K562 (cell line): ENCODE data around the gene KNDC1. TPM values are rescaled to one million over a fixed set of nuclear protein-coding genes. Genes with fewer than 3 reads are reported as not detected.

Experiments used
- ATAC-seq: fragments of 200-7000 bp; cut with Tn5 transposase; 3 replicates; pipeline ENCODE4 v1.9.1; 2020; ENCODE audit warnings: moderate library complexity
- BruUV-seq: library from RNA; stranded (reverse); fragments of 400-500 nt; replicated peaks from 2 replicates; lab custom pipeline; 2021; lab: Mats Ljungman, UMichigan
- CTCF ChIA-PET: fragments of 300-600 bp; formaldehyde crosslinking; extraction: SDS; loops from one replicate; lab custom pipeline; 2021; ENCODE audit warnings: low intra/inter-chr PET ratio; lab: Yijun Ruan, JAX
- POLR2A ChIA-PET: fragments of 300-600, 350-650 bp; sonication (Branson Sonifier 250); formaldehyde crosslinking; extraction: SDS; loops from one replicate; lab custom pipeline; 2021; ENCODE audit warnings: antibody characterized with exemption, inconsistent platforms; lab: Yijun Ruan, JAX
- DNase-seq, 4 experiments: peaks; one replicate each; pipeline versions ENCODE4 v3.0.0 to v3.0.0-alpha.2; 2011 to 2018; ENCODE audit warnings: low spot score in 3 of 4, mixed read lengths in 3 of 4; ENCODE audit errors: extremely low read depth in 1 of 4
- FAIRE-seq: peaks from 2 replicates; lab custom pipeline; 2011; peaks lifted over from hg19 to GRCh38; lab: Jason Lieb, UNC
- H2AFZ ChIP-seq: 2 replicates; pipeline ENCODE4 v1.6.0; 2011; ENCODE audit warnings: low read depth, low read length, control low read depth, inconsistent platforms
- H3K27ac ChIP-seq: fragments of 200-600 bp; 3 replicates; pipeline ENCODE4 v1.8.0; 2011; ENCODE audit warnings: low read depth, mild to moderate bottlenecking, control low read depth, inconsistent platforms, low read length, moderate library complexity, mixed read lengths; ENCODE audit errors: extremely low read depth
- H3K27me3 ChIP-seq, 2 experiments: fragments of 300-600 bp in 1 of 2; 2 replicates in 1 of 2; 3 replicates in 1 of 2; pipeline versions ENCODE4 v1.6.0 to v1.8.0; 2011; ENCODE audit warnings: inconsistent platforms in 2 of 2, low read length in 2 of 2, mild to moderate bottlenecking in 1 of 2, mixed read lengths in 1 of 2, moderate library complexity in 1 of 2; ENCODE audit not compliant: control insufficient read depth in 2 of 2, insufficient read depth in 2 of 2
- H3K36me3 ChIP-seq: fragments of 300-600 bp; 3 replicates; pipeline ENCODE4 v1.8.0; 2011; ENCODE audit warnings: mild to moderate bottlenecking, low read length, inconsistent platforms; ENCODE audit not compliant: control insufficient read depth, insufficient read depth
- H3K4me1 ChIP-seq, 2 experiments: fragments of 200-600 bp in 1 of 2; replicated peaks in 1 of 2; 2 replicates in 1 of 2; 3 replicates in 1 of 2; pipeline versions ENCODE4 v1.5.1 to v1.8.0; 2011; ENCODE audit warnings: inconsistent platforms in 2 of 2, low read length in 2 of 2, mild to moderate bottlenecking in 1 of 2, mixed read lengths in 1 of 2, moderate library complexity in 1 of 2; ENCODE audit not compliant: control insufficient read depth in 2 of 2, insufficient read depth in 2 of 2
- H3K4me2 ChIP-seq: 2 replicates; pipeline ENCODE4 v1.6.1; 2011; ENCODE audit warnings: low read length, control low read depth, inconsistent platforms, mixed read lengths; ENCODE audit not compliant: insufficient read depth
- H3K4me3 ChIP-seq: fragments of 200-600 bp; sonication (generic), shearing (Covaris generic); 2 replicates; pipeline ENCODE4 v1.5.1; 2016; ENCODE audit warnings: control low read depth, inconsistent platforms
- H3K79me2 ChIP-seq: fragments of 200-600 bp; 3 replicates; pipeline ENCODE4 v1.8.0; 2011; ENCODE audit warnings: low read length, inconsistent platforms; ENCODE audit not compliant: control insufficient read depth, insufficient read depth
- H3K9ac ChIP-seq, 2 experiments: 2 replicates each; pipeline versions ENCODE4 v1.6.0 to v1.6.1; 2011; ENCODE audit warnings: low read depth in 2 of 2, low read length in 2 of 2, control low read depth in 1 of 2, inconsistent platforms in 1 of 2, mild to moderate bottlenecking in 1 of 2, mixed read lengths in 1 of 2; ENCODE audit not compliant: insufficient read depth in 1 of 2
- H3K9me1 ChIP-seq: one replicate; pipeline ENCODE4 v1.6.0; 2011; ENCODE audit warnings: inconsistent platforms, mild to moderate bottlenecking, low read length, moderate library complexity; ENCODE audit not compliant: control insufficient read depth, insufficient read depth
- H3K9me3 ChIP-seq: replicated peaks from 2 replicates; pipeline ENCODE4 v1.5.1; 2011; ENCODE audit warnings: low read depth, low read length, inconsistent platforms; ENCODE audit not compliant: control insufficient read depth, insufficient read depth
- H4K20me1 ChIP-seq: replicated peaks from 2 replicates; pipeline ENCODE4 v1.6.1; 2011; ENCODE audit warnings: low read length, inconsistent platforms, mixed read lengths; ENCODE audit not compliant: control insufficient read depth, insufficient read depth
- MYNN ChIP-seq, 2 experiments: sonication (generic); formaldehyde crosslinking in 1 of 2; IDR thresholded peaks; 2 replicates each; pipeline versions ENCODE4 v1.5.0 to v1.6.1; 2016 to 2020; ENCODE audit warnings: antibody characterized with exemption in 1 of 2, missing genetic modification reagents in 1 of 2
- PBX2 ChIP-seq, 2 experiments: IDR thresholded peaks in 1 of 2; conservative IDR thresholded peaks in 1 of 2; 2 replicates each; pipeline ENCODE4 v1.6.1; 2016; ENCODE audit warnings: low read depth in 2 of 2, mild to moderate bottlenecking in 1 of 2, missing compliant biosample characterization in 1 of 2, missing genetic modification characterization in 1 of 2, moderate library complexity in 1 of 2
- PML ChIP-seq: IDR thresholded peaks from 2 replicates; pipeline ENCODE4 v1.6.1; 2012; ENCODE audit warnings: low read length, inconsistent platforms
- RNF219 ChIP-seq: fragments of 250-450 bp; sonication (Bioruptor Pico); IDR thresholded peaks from 2 replicates; pipeline ENCODE4 v1.5.0; 2022; ENCODE audit warnings: mild to moderate bottlenecking
- SNAPC5 ChIP-seq: fragments of 250-450 bp; sonication (Bioruptor Pico); IDR thresholded peaks from 2 replicates; pipeline ENCODE4 v1.8.0; 2021; ENCODE audit warnings: moderate library complexity, mild to moderate bottlenecking, inconsistent platforms
- ZNF12 ChIP-seq: sonication (generic); formaldehyde crosslinking; IDR thresholded peaks from 2 replicates; pipeline ENCODE4 v1.4.0; 2020; ENCODE audit warnings: mild to moderate bottlenecking, missing genetic modification reagents
- ZNF124 ChIP-seq: sonication (generic); formaldehyde crosslinking; IDR thresholded peaks from 2 replicates; pipeline ENCODE4 v1.8.1; 2022; ENCODE audit warnings: missing genetic modification reagents
- ZNF174 ChIP-seq: fragments of 250-450 bp; sonication (Bioruptor Pico); IDR thresholded peaks from 2 replicates; pipeline ENCODE4 v1.4.0; 2020; ENCODE audit warnings: mild to moderate bottlenecking
- ZNF280A ChIP-seq: fragments of 450-650 bp; IDR thresholded peaks from 2 replicates; pipeline ENCODE4 v1.6.1; 2018; ENCODE audit warnings: mild to moderate bottlenecking, low read depth; ENCODE audit not compliant: partially characterized antibody
- WGBS: fragments of 100-300 bp; shearing (Covaris generic); methylation state at CpG from one replicate; pipeline ENCODE4 v1.1.6; 2016; ENCODE audit warnings: low coverage, mixed read lengths; ENCODE audit not compliant: insufficient coverage; ENCODE audit errors: missing lambda C conversion rate; 5-methylcytosine and 5-hydroxymethylcytosine counted together
- in situ Hi-C: fragments of 300-500 bp; cut with MboI; formaldehyde crosslinking; loops from 4 replicates; pipeline ENCODE4 v1.15.0; 2018; ENCODE audit warnings: inconsistent platforms, mixed read lengths
- intact Hi-C: fragments of 100-400 bp; cut with micrococcal nuclease; formaldehyde crosslinking; loops from 2 replicates; pipeline ENCODE4 v1.14.2; 2022
- polyA plus RNA-seq, 8 experiments: library from polyadenylated mRNA; depleted of rRNA in 4 of 8; stranded (reverse) in 5 of 8; unstranded in 3 of 8; fragments of >200 nt; fragmentation: Nextera tagmentation in 2 of 8; fragmentation: Illumina TruSeq in 1 of 8; extraction: Ambion mirVana in 2 of 8; extraction: Trizol in 1 of 8; gene quantifications; 2 replicates each; pipeline versions ENCODE4 v1.2.1 to v1.2.3, GENCODE V29; 2011 to 2014; ENCODE audit warnings: inconsistent platforms in 1 of 8, missing spikeins in 1 of 8
- total RNA-seq, 7 experiments: library from RNA; depleted of rRNA in 6 of 7; stranded (reverse); fragments of >200 nt in 6 of 7; fragmentation: Illumina TruSeq in 2 of 7; extraction: Trizol in 2 of 7; gene quantifications; 2 replicates each; pipeline versions ENCODE4 v1.2.1 to v1.2.3, GENCODE V29; 2011 to 2021; ENCODE audit warnings: low replicate concordance in 1 of 7

The KNDC1 gene
- total and polyA plus RNA-seq, 9 of the 15 experiments (the other 6 are each of a cell fraction or from before 2014, with no cell fraction given), result 0.07 to 0.26 (median 0.11) TPM; not detected in 6

GRCh38 chr10:133266056-133266795, 106.2 kb downstream of the KNDC1 start:
- no peak for FAIRE-seq
- no peak for DNase-seq
- H2AFZ ChIP-seq, result no peak overlapping the region
- POLR2A ChIA-PET, result interaction anchor here (0.6 to 1.0 kb wide), 2 partner anchors 9 to 299 kb away, joined by 3 to 5 read pairs; no protein-coding TSS in a partner anchor
- no peak overlapping the region for H3K9ac ChIP-seq
- no peak overlapping the region for H3K4me3 ChIP-seq
- no peak for ATAC-seq
- H3K4me2 ChIP-seq, result no peak overlapping the region
- no peaks in the 10 kb centered on the region for H3K27me3 ChIP-seq
- H3K36me3 ChIP-seq, result no peaks in the 10 kb centered on the region
- no peak overlapping the region for H3K27ac ChIP-seq
- in situ Hi-C loops (no loop called here), intact Hi-C loops (no loop called here)
- H4K20me1 ChIP-seq, result no peaks in the 10 kb centered on the region
- 75% methylated on average over 13 of the region's 21 CpGs for WGBS
- peaks cover 2 to 76% of the 10 kb centered on the region in 2 experiments; a peak in 3 of 5 replicates for H3K4me1 ChIP-seq
- no peaks in the 10 kb centered on the region for H3K9me1 ChIP-seq
- H3K79me2 ChIP-seq, result no peaks in the 10 kb centered on the region
- CTCF ChIA-PET, result no interaction called here
- BruUV-seq, result no TSS peak
- H3K9me3 ChIP-seq, result no peaks in the 10 kb centered on the region
- TF ChIP-seq ZNF124 (CRISPR knock-in tag) (no peak), ZNF174 (CRISPR knock-in tag) (no peak), SNAPC5 (CRISPR knock-in tag) (no peak), RNF219 (CRISPR knock-in tag) (no peak), PBX2 (CRISPR knock-in tag; IDR thresholded peaks at IDR 0.05; ENCODE audit: low read depth) (no peak), PBX2 (tag; conservative IDR thresholded peaks at IDR 0.05; ENCODE audit: low read depth) (no peak), ZNF12 (CRISPR knock-in tag) (no peak), ZNF280A (no peak), PML (no peak), MYNN (IDR thresholded peaks at IDR 0.05) (no peak), MYNN (CRISPR knock-in tag; IDR thresholded peaks at IDR 0.05) (no peak)
